NCI-H187 (cell line): ENCODE results near the gene SEM1.
"Not testable (repeated sequence)": the region's sequence is repeated elsewhere in the genome, so short reads cannot be mapped to it uniquely, and the experiment has no call there.

Experiments used
- DNase-seq, 2 experiments: peaks; one replicate each; lab custom pipeline; 2025; lab: John Stamatoyannopoulos, UW

The SEM1 gene

GRCh38 chr7:96663457-96663856, 46.2 kb downstream of the SEM1 start:
- DNase-seq, result no peak

GRCh38 chr7:96662151-96662550, 47.5 kb downstream of the SEM1 start:
- DNase-seq, result not testable (repeated sequence)

DNA sequence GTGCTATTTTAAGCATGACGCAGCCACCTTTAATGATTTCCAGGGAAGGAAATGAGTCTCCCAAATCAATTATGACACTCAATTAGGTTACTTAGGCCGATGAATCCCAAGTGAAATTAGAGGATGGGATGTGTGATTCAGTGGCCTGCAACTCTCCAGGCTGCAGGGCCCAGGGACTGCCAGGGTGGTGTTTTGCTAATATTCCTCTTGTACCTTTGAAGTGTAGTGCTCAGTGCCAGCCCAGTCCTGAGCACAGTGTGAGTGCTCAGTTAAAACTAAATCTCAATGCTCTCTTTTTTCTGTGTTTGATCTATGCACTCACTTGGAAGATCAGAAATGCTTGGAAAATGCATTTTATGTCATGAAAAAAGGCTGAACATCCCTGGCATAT, 51.6 kb downstream of the SEM1 start:
- no peak for DNase-seq

DNA sequence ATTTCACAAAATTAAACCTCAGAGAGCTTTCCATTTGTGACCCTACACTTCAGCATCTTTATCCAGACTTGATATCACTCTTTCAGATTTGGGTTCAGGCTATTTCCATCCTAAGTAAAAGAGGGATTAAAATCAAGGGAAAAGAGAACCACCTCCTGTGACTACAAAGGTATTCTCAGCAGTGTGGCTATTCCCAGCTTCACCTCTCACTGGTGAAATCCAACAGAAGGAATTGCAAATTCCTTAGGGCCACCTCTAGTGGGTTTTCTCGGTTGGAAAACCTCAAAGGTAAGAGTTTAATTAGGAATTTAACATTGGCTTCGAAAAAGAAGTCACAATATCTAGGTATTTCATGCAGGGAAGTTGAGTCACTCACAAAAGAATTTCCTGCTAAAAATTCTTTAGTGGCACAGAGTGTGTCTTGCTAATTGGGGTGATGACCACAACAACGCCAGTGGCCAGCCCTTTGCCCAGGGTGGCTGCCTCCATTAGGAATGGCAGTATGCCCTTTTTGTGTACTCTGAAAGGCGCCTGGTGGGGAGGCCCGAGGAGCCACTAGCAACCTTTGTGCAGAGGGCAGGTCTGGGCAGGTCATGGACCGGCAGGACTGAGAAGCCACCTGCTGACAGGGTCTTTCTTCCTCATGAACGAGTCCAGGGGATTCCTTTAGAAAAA, 52.2 kb downstream of the SEM1 start:
- no peak for DNase-seq

GRCh38 chr7:96655956-96656355, 53.7 kb downstream of the SEM1 start:
- no peak for DNase-seq

DNA sequence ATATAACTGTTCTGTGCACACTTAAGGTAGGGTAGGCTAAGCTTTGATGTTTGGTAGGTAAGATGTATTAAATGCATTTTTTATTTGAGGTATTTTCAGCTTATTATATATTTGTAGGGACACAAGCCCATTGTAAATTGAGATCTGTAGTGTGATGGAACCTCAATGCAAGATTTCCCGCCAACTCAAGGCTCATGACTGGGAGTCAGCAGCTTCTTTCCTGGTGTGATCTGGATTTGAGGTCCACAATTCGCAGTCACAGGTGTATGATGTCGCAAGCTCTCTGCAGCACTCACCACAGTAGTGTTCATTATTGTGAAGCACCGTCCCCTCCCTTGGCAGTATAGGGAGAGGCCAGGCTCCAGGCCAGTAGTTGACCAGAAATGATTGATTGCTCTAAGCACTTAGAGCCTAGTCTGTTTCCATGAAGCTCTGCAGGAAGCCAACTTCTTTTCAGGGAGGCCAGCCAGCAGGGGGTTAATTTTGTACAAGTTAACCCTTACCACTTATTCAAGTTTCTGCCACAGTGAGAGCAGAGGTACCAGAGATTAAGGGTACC, 54.9 kb downstream of the SEM1 start:
- no peak for DNase-seq

- no peak for DNase-seq
Observed at GRCh38 chr7:96649981-96650380, 59.7 kb downstream of the SEM1 start.

DNA sequence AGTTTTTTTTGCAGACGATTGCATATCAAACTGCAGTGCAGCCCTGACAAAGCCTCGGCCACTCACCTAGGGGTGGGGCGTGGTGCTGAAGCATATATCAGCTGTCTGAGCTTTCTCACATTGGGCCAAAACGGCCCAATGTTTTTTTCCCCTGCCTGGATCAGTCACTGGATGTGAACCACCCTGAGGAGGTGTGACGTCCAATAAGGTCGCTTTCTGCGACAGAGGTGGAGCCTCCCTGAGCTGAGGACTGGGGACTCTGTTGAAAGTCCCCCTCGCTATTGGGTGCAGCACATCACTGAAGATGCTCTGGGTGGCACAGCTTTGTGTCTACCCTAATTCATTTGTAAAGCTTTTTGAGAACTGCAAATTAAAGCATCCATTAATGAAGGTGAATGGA, 60.9 kb downstream of the SEM1 start:
- DNase-seq, result no peak

DNA sequence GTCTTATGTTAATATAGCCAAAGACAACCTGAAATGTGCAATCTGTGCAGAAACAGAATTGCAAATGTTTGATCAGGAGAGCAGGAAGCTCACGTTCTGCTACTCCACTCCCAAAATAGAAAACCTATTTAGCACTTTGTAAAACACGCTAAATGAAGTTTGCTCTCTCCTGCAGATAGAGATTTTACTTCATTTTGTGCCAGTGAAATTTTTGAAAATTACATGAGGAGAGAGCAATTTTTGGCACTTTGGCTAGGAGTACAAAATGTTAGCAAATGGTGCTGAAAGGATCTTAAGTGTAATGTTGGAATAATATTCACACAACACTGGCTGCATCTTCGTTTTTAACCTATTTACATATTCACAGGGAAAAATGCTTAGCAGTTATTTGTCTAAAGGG, 61.9 kb downstream of the SEM1 start:
- no peak for DNase-seq

DNA sequence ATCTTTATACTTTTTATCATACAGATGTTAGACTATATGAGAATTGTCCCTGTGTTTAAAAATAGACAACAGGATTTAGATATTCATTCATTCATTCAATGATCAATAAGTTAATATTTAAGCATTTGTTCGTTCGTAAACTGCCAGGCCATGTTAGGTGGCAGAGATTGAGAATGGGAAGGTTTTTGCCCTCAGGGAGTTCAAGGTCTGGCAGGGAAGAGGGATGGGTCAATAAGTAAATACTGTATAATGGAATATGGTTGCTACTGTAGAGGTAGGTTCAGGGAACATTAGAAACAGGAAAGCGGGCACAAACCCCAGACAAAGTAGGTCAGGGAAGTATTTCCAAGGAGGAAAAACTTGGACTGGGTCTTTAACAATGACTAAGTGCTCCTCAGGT, 64.6 kb downstream of the SEM1 start:
- DNase-seq, result no peak

DNA sequence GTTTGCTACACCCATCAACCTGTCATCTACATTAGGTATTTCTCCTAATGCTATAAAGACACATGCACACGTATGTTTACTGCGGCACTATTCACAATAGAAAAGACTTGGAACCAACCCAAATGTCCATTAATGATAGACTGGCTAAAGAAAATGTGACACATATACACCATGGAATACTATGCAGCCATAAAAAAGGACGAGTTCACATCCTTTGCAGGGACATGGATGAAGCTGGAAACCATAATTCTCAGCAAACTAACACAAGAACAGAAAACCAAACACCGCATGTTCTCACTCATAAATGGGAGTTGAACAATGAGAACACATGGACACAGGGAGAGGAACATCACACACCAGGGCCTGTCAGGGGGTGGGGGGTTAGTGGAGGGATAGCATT, 66.2 kb downstream of the SEM1 start:
- not testable (repeated sequence) for DNase-seq

DNA sequence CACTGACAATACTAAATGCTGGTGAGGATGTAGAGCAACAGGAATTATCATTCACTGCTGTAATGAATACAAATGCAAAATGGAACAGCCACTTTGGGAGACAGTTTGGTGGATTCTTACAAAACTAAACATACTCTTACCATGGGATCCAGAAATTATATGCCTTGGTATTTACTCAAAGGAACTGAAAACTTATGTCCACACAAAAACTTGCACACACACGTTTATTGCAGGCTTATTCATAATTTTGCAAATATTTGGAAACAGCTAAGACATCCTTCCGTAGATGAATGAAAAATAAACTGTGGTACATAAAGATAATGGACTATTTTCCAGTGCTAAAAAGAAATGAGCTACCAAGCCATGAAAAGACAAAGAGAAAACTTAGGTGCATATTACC, 69.6 kb downstream of the SEM1 start:
- no peak for DNase-seq
